Suppressor macrophage (primary cell): ENCODE data around the gene CTRB1.
"Not testable (repeated sequence)": the region's sequence is repeated elsewhere in the genome, so short reads cannot be mapped to it uniquely, and the experiment has no call there.

Experiments
- DNase-seq, 4 experiments: peaks; one replicate each; pipeline ENCODE4 v3.0.0-alpha.2; 2020 to 2022

CTRB1 gene

GRCh38 chr16:75256696-75257343, 38.0 kb downstream of the CTRB1 start:
- no peak for DNase-seq

- DNase-seq = no peak
Measured at GRCh38 chr16:75257886-75258806, 39.4 kb downstream of the CTRB1 start.

GRCh38 chr16:75258807-75259141, 40.0 kb downstream of the CTRB1 start:
- DNase-seq = no peak

GRCh38 chr16:75260851-75261589, 42.2 kb downstream of the CTRB1 start:
- DNase-seq = no peak

GRCh38 chr16:75261590-75262078, 42.8 kb downstream of the CTRB1 start:
- no peak for DNase-seq

GRCh38 chr16:75262104-75262799, 43.5 kb downstream of the CTRB1 start:
- no peak for DNase-seq

- DNase-seq = no peak
Measured at GRCh38 chr16:75262800-75263127, 44.0 kb downstream of the CTRB1 start.

GRCh38 chr16:75263291-75263962, 44.6 kb downstream of the CTRB1 start:
- DNase-seq = no peak

- no peak for DNase-seq
Measured at GRCh38 chr16:75263963-75264445, 45.2 kb downstream of the CTRB1 start.

GRCh38 chr16:75264457-75264998, 45.7 kb downstream of the CTRB1 start:
- DNase-seq = no peak

- DNase-seq = peak in 1 of 4 experiments; percentile 27
Measured at GRCh38 chr16:75264999-75265910, 46.5 kb downstream of the CTRB1 start.

GRCh38 chr16:75265911-75266701, 47.3 kb downstream of the CTRB1 start:
- peak; percentile 55 to 79 (median 68) for DNase-seq

- DNase-seq = no peak
Measured at GRCh38 chr16:75266738-75267630, 48.2 kb downstream of the CTRB1 start.

GRCh38 chr16:75267631-75268264, 49.0 kb downstream of the CTRB1 start:
- no peak for DNase-seq

GRCh38 chr16:75269358-75269757, 50.6 kb downstream of the CTRB1 start:
- DNase-seq = not testable (repeated sequence)

- DNase-seq = no peak
Measured at GRCh38 chr16:75271441-75272096, 52.8 kb downstream of the CTRB1 start.

- peak in 3 of 4 experiments; percentile 30 to 57 (median 44) for DNase-seq
Measured at GRCh38 chr16:75272097-75272551, 53.3 kb downstream of the CTRB1 start.
